Measurements from ENCODE around the gene RASD1.

The RASD1 gene

GRCh38 chr17:17453088-17453487, 43.1 kb downstream of the RASD1 start:
- TF ChIP-seq PAX5 (IDR thresholded peaks at IDR 0.05; ENCODE audit: insufficient read depth, low read length, severe bottlenecking) (no peak), POLR2A (IDR thresholded peaks at IDR 0.05; ENCODE audit: low read depth, low read length) (no peak), SPI1 (IDR thresholded peaks at IDR 0.05; ENCODE audit: low read depth, low read length) (no peak), POU2F2 (IDR thresholded peaks at IDR 0.05; ENCODE audit: low read depth, low read length) (no peak), TAF1 (IDR thresholded peaks at IDR 0.05; ENCODE audit: low read depth, low read length) (no peak), POLR2AphosphoS5 (IDR thresholded peaks at IDR 0.05; ENCODE audit: low read depth, low read length) (no peak)
- no peak for DNase-seq (ENCODE audit: insufficient read length, low spot score)
- no peak for FAIRE-seq

- no peak for FAIRE-seq
- TF ChIP-seq PAX5 (IDR thresholded peaks at IDR 0.05; ENCODE audit: insufficient read depth, low read length, severe bottlenecking) (no peak), POLR2AphosphoS5 (IDR thresholded peaks at IDR 0.05; ENCODE audit: low read depth, low read length) (no peak), POU2F2 (IDR thresholded peaks at IDR 0.05; ENCODE audit: low read depth, low read length) (no peak)
- no peak for DNase-seq (ENCODE audit: insufficient read length, low spot score)
These were observed 47.5 kb downstream of the RASD1 start for GRCh38 chr17:17448723-17449122.

GRCh38 chr17:17448076-17448475, 48.1 kb downstream of the RASD1 start:
- FAIRE-seq, result no peak
- TF ChIP-seq POLR2A (IDR thresholded peaks at IDR 0.05; ENCODE audit: low read depth, low read length) (no peak), POU2F2 (IDR thresholded peaks at IDR 0.05; ENCODE audit: low read depth, low read length) (no peak), SPI1 (IDR thresholded peaks at IDR 0.05; ENCODE audit: low read depth, low read length) (no peak), TAF1 (IDR thresholded peaks at IDR 0.05; ENCODE audit: low read depth, low read length) (no peak), PAX5 (IDR thresholded peaks at IDR 0.05; ENCODE audit: insufficient read depth, low read length, severe bottlenecking) (no peak), POLR2AphosphoS5 (IDR thresholded peaks at IDR 0.05; ENCODE audit: low read depth, low read length) (no peak)
- DNase-seq (ENCODE audit: insufficient read length, low spot score), result no peak

GRCh38 chr17:17447264-17447663, 48.9 kb downstream of the RASD1 start:
- no peak for DNase-seq (ENCODE audit: insufficient read length, low spot score)
- no peak for FAIRE-seq
- TF ChIP-seq POLR2A (IDR thresholded peaks at IDR 0.05; ENCODE audit: low read depth, low read length) (no peak), PAX5 (IDR thresholded peaks at IDR 0.05; ENCODE audit: insufficient read depth, low read length, severe bottlenecking) (no peak), POLR2AphosphoS5 (IDR thresholded peaks at IDR 0.05; ENCODE audit: low read depth, low read length) (no peak)

GRCh38 chr17:17446666-17447155, 49.5 kb downstream of the RASD1 start:
- no peak for FAIRE-seq
- DNase-seq (ENCODE audit: insufficient read length, low spot score), result no peak
- no peak for TF ChIP-seq TAF1 (IDR thresholded peaks at IDR 0.05; ENCODE audit: low read depth, low read length)
- no peak for TF ChIP-seq POLR2A (IDR thresholded peaks at IDR 0.05; ENCODE audit: low read depth, low read length)
- no peak for TF ChIP-seq POU2F2 (IDR thresholded peaks at IDR 0.05; ENCODE audit: low read depth, low read length)
- no peak for TF ChIP-seq PAX5 (IDR thresholded peaks at IDR 0.05; ENCODE audit: insufficient read depth, low read length, severe bottlenecking)
- no peak for TF ChIP-seq SPI1 (IDR thresholded peaks at IDR 0.05; ENCODE audit: low read depth, low read length)
- TF ChIP-seq POLR2AphosphoS5 (IDR thresholded peaks at IDR 0.05; ENCODE audit: low read depth, low read length), result no peak

- TF ChIP-seq TAF1 (IDR thresholded peaks at IDR 0.05; ENCODE audit: low read depth, low read length) (no peak), SPI1 (IDR thresholded peaks at IDR 0.05; ENCODE audit: low read depth, low read length) (no peak), POU2F2 (IDR thresholded peaks at IDR 0.05; ENCODE audit: low read depth, low read length) (no peak), POLR2AphosphoS5 (IDR thresholded peaks at IDR 0.05; ENCODE audit: low read depth, low read length) (no peak), POLR2A (IDR thresholded peaks at IDR 0.05; ENCODE audit: low read depth, low read length) (no peak), PAX5 (IDR thresholded peaks at IDR 0.05; ENCODE audit: insufficient read depth, low read length, severe bottlenecking) (no peak)
- FAIRE-seq (no peak), DNase-seq (ENCODE audit: insufficient read length, low spot score) (no peak)
These were observed 50.1 kb downstream of the RASD1 start for GRCh38 chr17:17445925-17446665.

- DNase-seq (ENCODE audit: insufficient read length, low spot score) (no peak), FAIRE-seq (no peak)
- TF ChIP-seq SPI1 (IDR thresholded peaks at IDR 0.05; ENCODE audit: low read depth, low read length) (no peak), POLR2A (IDR thresholded peaks at IDR 0.05; ENCODE audit: low read depth, low read length) (no peak), PAX5 (IDR thresholded peaks at IDR 0.05; ENCODE audit: insufficient read depth, low read length, severe bottlenecking) (no peak), POLR2AphosphoS5 (IDR thresholded peaks at IDR 0.05; ENCODE audit: low read depth, low read length) (no peak), POU2F2 (IDR thresholded peaks at IDR 0.05; ENCODE audit: low read depth, low read length) (no peak), TAF1 (IDR thresholded peaks at IDR 0.05; ENCODE audit: low read depth, low read length) (no peak)
These were observed 50.8 kb downstream of the RASD1 start for GRCh38 chr17:17445296-17445924.

Measured in GM12891 (cell line).